WTC11 (cell line): ENCODE results near the gene SLC22A12.

Source experiments
- CTCF ChIP-seq: fragments of 200-600 bp; IDR thresholded peaks from 2 replicates; pipeline ENCODE4 v1.8.0; 2022; ENCODE audit warnings: antibody characterized with exemption
- ESRRA ChIP-seq: sonication (generic); formaldehyde crosslinking; IDR thresholded peaks from 2 replicates; pipeline ENCODE4 v1.8.1; 2022; ENCODE audit warnings: mild to moderate bottlenecking, missing genetic modification reagents, borderline replicate concordance
- PRRX2 ChIP-seq: fragments of 250-450 bp; sonication (Bioruptor Pico); IDR thresholded peaks from 2 replicates; pipeline ENCODE4 v1.8.0; 2021; ENCODE audit warnings: mild to moderate bottlenecking
- SP1 ChIP-seq: sonication (generic); formaldehyde crosslinking; conservative IDR thresholded peaks from 2 replicates; pipeline ENCODE4 v1.8.1; 2022; ENCODE audit warnings: missing genetic modification reagents
- TP53 ChIP-seq: sonication (generic); formaldehyde crosslinking; IDR thresholded peaks from 2 replicates; pipeline ENCODE4 v1.8.1; 2023; ENCODE audit warnings: mild to moderate bottlenecking, missing genetic modification reagents

GRCh38 chr11:64647019-64647779 is 56.2 kb downstream of the SLC22A12 start:
- TF ChIP-seq PRRX2 (CRISPR knock-in tag), result no peak
- no peak for TF ChIP-seq SP1 (CRISPR knock-in tag)
- no peak for TF ChIP-seq CTCF
- no peak for TF ChIP-seq ESRRA
- no peak for TF ChIP-seq TP53
